ENCODE data around the gene DAZ3. TPM values are rescaled to one million over a fixed set of nuclear protein-coding genes. Genes with fewer than 3 reads are reported as not detected.
"Not testable (repeated sequence)": the region's sequence is repeated elsewhere in the genome, so short reads cannot be mapped to it uniquely, and the experiment has no call there.

Gene DAZ3
- not detected for polyA plus RNA-seq (2013, experiment 1 of 4)
- polyA plus RNA-seq (2013, experiment 2 of 4): not detected
- polyA plus RNA-seq (2013, experiment 3 of 4): not detected
- not detected for polyA plus RNA-seq (2013, experiment 4 of 4)

- not testable (repeated sequence) for H3K27me3 ChIP-seq (ENCODE audit: control insufficient read depth, insufficient read depth, low read length, poor library complexity, severe bottlenecking); H3K4me1 ChIP-seq (ENCODE audit: control insufficient read depth, insufficient read depth, low read length); H3K9me3 ChIP-seq (ENCODE audit: control insufficient read depth, low read length); H3K4me3 ChIP-seq (ENCODE audit: insufficient read depth, low read depth, low read length); H3K36me3 ChIP-seq (ENCODE audit: control insufficient read depth, insufficient read depth, low read length); H3K27ac ChIP-seq (ENCODE audit: insufficient read depth, low read depth, low read length, poor library complexity, severe bottlenecking)
- no CpG with 5 or more reads among the region's 23 CpGs for WGBS, 2 experiments
Observed at GRCh38 chrY:24813293-24813692, at the start of gene DAZ3. Gene DAZ3, minus strand, starts transcription at chrY:24813393. Its CDS starts 208 bp downstream, at chrY:24813185.

GRCh38 chrY:24833619-24834018, 20.4 kb upstream of the DAZ3 start, which contains the start of gene DAZ4:
Gene DAZ4, plus strand, starts transcription at chrY:24833919. Its CDS starts 208 bp downstream, at chrY:24834127.
- not testable (repeated sequence) for H3K4me1 ChIP-seq (ENCODE audit: control insufficient read depth, insufficient read depth, low read length); H3K27me3 ChIP-seq (ENCODE audit: control insufficient read depth, insufficient read depth, low read length, poor library complexity, severe bottlenecking); H3K9me3 ChIP-seq (ENCODE audit: control insufficient read depth, low read length); H3K36me3 ChIP-seq (ENCODE audit: control insufficient read depth, insufficient read depth, low read length); H3K27ac ChIP-seq (ENCODE audit: insufficient read depth, low read depth, low read length, poor library complexity, severe bottlenecking); H3K4me3 ChIP-seq (ENCODE audit: insufficient read depth, low read depth, low read length)
- no CpG with 5 or more reads among the region's 23 CpGs for WGBS, 2 experiments

- WGBS, 2 experiments: no CpG with 5 or more reads among the region's 4 CpGs
- not testable (repeated sequence) for H3K4me1 ChIP-seq (ENCODE audit: control insufficient read depth, insufficient read depth, low read length); H3K9me3 ChIP-seq (ENCODE audit: control insufficient read depth, low read length); H3K27me3 ChIP-seq (ENCODE audit: control insufficient read depth, insufficient read depth, low read length, poor library complexity, severe bottlenecking); H3K4me3 ChIP-seq (ENCODE audit: insufficient read depth, low read depth, low read length); H3K27ac ChIP-seq (ENCODE audit: insufficient read depth, low read depth, low read length, poor library complexity, severe bottlenecking); H3K36me3 ChIP-seq (ENCODE audit: control insufficient read depth, insufficient read depth, low read length)
Observed at GRCh38 chrY:24825069-24825468, 11.9 kb upstream of the DAZ3 start.

- H3K27ac ChIP-seq (ENCODE audit: insufficient read depth, low read depth, low read length, poor library complexity, severe bottlenecking); H3K4me3 ChIP-seq (ENCODE audit: insufficient read depth, low read depth, low read length); H3K9me3 ChIP-seq (ENCODE audit: control insufficient read depth, low read length); H3K4me1 ChIP-seq (ENCODE audit: control insufficient read depth, insufficient read depth, low read length); H3K36me3 ChIP-seq (ENCODE audit: control insufficient read depth, insufficient read depth, low read length); H3K27me3 ChIP-seq (ENCODE audit: control insufficient read depth, insufficient read depth, low read length, poor library complexity, severe bottlenecking): not testable (repeated sequence)
- no CpG with 5 or more reads among the region's 4 CpGs for WGBS, 2 experiments
Observed at GRCh38 chrY:24824184-24824879, 11.1 kb upstream of the DAZ3 start.

GRCh38 chrY:24821836-24822235, 8.6 kb upstream of the DAZ3 start:
- not testable (repeated sequence) for H3K4me1 ChIP-seq (ENCODE audit: control insufficient read depth, insufficient read depth, low read length); H3K9me3 ChIP-seq (ENCODE audit: control insufficient read depth, low read length); H3K27me3 ChIP-seq (ENCODE audit: control insufficient read depth, insufficient read depth, low read length, poor library complexity, severe bottlenecking); H3K36me3 ChIP-seq (ENCODE audit: control insufficient read depth, insufficient read depth, low read length); H3K27ac ChIP-seq (ENCODE audit: insufficient read depth, low read depth, low read length, poor library complexity, severe bottlenecking); H3K4me3 ChIP-seq (ENCODE audit: insufficient read depth, low read depth, low read length)
- WGBS, 2 experiments: no CpG with 5 or more reads among the region's 3 CpGs

All from ectodermal cell (in vitro differentiated cells).